COR-L47 (cell line): Measurements from ENCODE around the gene PLCL2.
"Not testable (repeated sequence)": the region's sequence is repeated elsewhere in the genome, so short reads cannot be mapped to it uniquely, and the experiment has no call there.

Experiments used
- DNase-seq: peaks from one replicate; lab custom pipeline; 2025; lab: John Stamatoyannopoulos, UW

Gene PLCL2

DNA sequence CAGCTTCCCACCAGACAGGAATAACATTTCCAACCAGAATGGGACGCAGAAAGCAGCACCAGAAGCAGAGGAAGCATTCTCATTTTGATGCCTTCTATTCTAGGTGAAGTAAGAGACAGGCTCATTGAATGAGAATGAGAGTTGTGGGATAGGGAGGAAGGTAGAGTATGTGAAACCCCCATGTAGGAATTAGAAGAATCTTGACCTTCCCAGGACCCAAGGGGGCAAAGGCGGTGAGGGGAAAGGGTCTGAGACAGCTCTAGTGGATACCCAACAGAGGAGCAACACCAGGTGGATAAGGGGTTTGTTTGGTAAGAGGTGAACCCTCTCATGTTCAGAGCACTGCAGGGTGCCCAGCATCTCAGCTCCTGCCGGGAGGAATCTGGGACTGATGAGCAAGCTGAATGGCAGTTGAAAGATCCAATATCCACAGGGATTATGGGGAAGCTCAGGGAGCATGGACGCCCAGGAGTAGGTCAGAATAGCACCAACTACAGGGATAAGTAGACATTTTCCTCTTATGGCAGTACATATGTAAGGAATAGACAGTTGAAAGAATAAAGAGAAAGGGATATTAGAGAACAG lies 77.0 kb downstream of the PLCL2 start:
- DNase-seq, result no peak

GRCh38 chr3:16975083-16975482 lies 90.3 kb downstream of the PLCL2 start:
- DNase-seq, result no peak

GRCh38 chr3:16978234-16978920 lies 93.6 kb downstream of the PLCL2 start:
- DNase-seq, result no peak

GRCh38 chr3:16978921-16979271 lies 94.1 kb downstream of the PLCL2 start:
- DNase-seq, result no peak

DNA sequence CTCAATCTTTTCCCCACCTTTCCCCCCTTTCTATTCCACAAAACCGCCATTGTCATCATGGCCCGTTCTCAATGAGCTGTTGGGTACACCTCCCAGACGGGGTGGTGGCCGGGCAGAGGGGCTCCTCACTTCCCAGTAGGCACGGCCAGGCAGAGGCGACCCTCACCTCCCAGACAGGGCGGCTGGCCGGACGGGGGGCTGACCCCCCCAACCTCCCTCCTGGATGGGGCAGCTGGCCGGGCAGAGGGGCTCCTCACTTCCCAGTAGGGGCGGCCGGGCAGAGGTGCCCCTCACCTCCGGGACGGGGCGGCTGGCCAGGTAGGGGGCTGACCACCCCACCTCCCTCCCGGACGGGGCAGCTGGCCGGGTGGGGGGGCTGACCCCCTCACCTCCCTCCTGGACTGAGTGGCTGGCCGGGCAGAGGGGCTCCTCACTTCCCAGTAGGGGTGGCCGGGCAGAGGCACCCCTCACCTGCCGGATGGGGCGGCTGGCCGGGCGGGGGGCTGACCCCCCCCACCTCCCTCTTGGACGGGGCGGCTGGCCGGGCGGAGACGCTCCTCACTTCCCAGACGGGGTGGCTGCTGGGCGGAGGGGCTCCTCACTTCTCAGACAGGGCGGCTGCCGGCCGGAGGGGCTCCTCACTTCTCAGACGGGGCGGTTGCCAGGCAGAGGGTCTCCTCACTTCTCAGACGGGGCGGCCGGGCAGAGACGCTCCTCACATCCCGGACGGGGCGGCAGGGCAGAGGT lies 95.2 kb downstream of the PLCL2 start:
- DNase-seq, result not testable (repeated sequence)

- DNase-seq, result not testable (repeated sequence)
Measured at GRCh38 chr3:16980526-16980925, 95.8 kb downstream of the PLCL2 start.

- no peak for DNase-seq
Measured at GRCh38 chr3:16982460-16982859, 97.7 kb downstream of the PLCL2 start.

- DNase-seq, result no peak
Measured at GRCh38 chr3:16985608-16986007, 100.9 kb downstream of the PLCL2 start.

DNA sequence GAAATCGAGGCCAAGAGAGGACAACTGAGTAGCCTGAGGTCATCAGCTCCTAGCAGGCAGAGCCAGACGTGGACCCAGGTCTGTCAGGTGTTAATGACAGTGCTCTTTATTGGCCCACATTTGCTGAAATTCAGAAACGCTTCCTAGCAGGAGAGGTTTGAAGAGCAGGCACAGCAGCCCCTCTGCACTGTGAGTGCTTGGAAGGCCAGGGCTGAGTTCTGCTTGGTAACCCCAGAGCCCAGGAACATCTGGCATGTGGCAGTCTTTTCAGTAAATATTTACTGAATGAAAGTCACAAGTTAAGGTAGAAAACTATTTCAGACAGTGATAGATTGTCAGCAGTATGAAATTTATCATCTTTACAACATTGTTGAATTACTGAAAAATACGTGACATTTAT lies 102.4 kb downstream of the PLCL2 start:
- DNase-seq, result no peak

GRCh38 chr3:16990163-16990562 lies 105.4 kb downstream of the PLCL2 start:
- DNase-seq, result no peak

DNA sequence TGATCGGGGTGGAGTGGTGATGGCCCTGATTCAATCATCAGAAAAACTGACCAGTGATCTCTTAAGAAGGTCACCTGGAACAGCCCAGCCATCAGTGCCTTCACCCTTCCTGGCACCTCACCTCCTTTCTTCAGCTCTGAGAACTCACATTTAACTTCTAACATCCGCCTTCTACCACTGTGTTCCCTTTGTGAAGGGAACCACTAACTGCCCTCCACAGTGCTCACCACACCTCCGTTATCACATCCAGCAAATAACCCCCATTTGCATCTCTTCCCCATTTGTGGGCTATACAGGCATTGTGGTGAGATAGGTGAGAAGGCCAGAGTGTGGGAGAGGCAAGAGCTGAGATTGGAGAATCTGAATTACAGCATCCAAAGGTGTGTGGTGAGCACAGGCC lies 107.4 kb downstream of the PLCL2 start:
- no peak for DNase-seq

DNA sequence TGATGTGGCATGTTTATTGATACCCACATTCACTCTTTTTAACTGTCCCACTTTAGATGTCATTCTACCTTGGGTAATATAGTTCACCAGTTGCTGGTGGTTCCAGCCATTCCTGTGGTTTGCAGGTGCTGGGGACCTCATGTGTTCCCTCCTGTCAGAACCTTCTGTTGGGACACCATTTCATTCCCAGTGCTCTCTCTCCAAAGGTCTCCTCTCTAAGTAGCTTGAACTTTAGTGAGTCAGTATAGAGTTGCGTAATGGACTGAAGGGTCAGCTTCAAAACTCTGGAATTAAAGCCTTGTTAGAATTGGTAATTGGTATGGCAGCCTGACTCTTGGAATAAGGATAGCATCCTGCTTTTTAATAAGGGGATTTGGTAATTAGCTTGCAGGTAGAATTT lies 108.5 kb downstream of the PLCL2 start:
- no peak for DNase-seq

DNA sequence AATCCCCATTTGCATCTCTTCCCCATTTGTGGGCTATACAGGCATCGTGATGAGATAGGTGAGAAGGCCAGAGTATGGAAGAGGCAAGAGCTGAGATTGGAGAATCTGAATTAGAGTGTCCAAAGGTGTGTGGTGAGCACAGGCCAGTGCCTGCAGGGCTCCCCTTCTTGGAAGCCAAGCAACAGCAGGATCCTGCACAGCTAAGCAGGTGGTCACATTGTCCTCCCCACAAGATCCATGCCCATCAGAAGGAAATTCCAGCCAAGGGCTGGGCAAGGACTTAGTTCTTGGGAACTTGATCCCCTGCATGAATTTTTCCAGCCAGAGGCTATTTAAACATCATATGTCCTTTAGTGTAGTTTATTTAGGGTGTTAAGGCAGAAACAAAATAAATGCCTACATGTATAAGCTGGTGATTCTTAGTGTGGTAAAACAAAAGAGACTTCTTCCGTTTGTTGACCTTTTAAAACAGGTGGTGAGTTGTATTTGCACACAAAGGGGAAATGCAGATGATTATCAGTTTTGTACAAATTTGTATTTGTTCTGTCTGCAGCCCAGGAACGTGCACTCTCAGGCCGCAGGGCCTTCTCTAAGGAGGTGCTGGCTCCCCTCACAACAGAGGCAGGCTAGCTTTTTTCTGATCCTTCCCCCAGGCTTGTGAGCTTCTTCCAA lies 110.2 kb downstream of the PLCL2 start:
- DNase-seq, result no peak

GRCh38 chr3:16995601-16996000 lies 110.8 kb downstream of the PLCL2 start:
- DNase-seq, result no peak

DNA sequence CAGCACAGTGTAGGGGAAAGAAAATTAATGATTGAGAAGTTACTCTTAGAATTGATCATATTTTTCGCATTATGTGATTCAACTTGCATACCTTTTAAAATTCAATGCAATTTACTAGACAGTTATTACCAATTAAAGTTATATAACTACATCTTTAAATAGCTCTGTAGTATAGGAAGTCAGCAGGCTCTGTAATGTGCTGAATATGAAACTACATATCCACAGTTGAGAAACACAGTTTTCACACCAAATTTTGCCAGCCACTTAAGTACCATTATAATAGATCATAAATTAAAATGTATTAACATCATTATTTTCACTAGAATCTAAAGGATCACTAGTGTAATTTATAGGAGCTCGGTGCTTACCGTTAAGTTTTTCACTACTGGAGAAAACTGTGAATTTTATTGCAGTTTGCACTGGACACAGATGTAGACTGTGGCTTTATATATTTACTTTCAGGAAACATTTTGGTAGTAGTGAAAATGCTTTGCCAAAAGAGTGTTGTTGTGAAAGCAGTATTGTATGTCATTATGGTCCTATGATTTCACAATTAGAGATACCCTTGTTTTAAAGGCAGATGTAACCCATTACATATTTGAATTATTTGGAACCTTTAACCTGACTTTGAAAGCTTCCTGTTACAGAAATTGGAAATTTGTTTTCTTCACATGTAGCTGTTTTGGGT lies 113.6 kb downstream of the PLCL2 start:
- no peak for DNase-seq

DNA sequence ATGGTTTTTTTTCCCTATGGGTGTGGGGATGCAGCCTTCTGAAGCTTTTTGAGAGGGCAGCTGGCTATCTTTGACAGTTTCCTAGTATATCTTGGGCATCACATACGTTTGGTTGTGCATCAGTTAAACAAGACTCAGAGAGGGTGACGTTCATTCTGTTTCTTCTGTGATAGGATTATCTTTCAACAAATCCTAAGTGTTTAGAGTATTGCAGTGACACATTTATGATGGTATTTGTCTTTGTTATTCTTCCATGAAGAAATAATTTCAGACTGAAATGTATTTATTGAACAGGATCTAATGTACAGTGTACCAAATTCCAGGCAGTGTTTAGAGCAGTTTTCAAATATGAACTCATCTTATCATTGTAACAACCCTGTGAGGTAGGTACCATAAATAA lies 114.4 kb downstream of the PLCL2 start:
- no peak for DNase-seq

DNA sequence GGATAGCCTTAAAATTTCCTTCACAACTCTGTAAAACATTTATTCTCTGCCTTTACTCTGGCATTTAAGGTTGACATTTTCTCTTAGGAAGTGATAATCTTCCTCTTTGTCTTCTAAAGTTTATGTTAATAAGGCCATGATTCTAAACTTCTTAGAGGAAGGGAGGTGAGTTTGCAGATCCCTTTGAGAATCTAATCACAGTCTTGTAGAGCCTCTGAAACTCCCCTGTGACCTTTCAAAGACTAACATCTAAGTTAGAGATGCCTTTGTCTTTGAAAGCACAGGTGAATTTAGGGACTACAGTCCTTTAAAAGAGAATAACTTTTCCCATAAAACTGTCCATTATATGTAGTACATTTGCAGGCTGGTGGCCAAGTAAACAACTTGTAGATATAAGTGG lies 115.1 kb downstream of the PLCL2 start:
- no peak for DNase-seq

GRCh38 chr3:17003457-17003856 lies 118.7 kb downstream of the PLCL2 start:
- DNase-seq, result no peak

- no peak for DNase-seq
Measured at GRCh38 chr3:17006132-17006852, 121.5 kb downstream of the PLCL2 start.

DNA sequence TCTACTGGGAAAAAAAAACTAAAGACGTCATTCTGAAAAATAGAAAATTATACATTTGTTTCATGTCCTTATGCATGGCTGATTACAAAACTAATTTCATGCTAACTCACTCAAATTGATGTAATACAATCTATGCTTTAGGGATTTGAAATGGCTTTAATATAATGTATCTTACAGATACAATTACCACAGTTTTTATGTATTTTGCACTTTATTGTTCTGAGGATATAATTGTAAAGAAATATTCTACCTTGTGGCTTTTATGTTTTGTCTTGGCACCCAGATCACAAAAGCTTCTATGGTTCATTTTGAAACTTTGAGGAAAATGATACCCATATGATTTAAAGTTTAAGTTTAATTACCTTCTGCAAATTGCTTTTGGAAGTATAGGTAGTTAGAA lies 122.5 kb downstream of the PLCL2 start:
- DNase-seq, result no peak

- DNase-seq, result no peak
Measured at GRCh38 chr3:17009826-17010225, 125.1 kb downstream of the PLCL2 start.
